ENCODE results near the gene MDN1.
"Not testable (repeated sequence)": the region's sequence is repeated elsewhere in the genome, so short reads cannot be mapped to it uniquely, and the experiment has no call there.

MDN1 gene

GRCh38 chr6:89642956-89643355, 176.6 kb downstream of the MDN1 start:
- no peak for DNase-seq

DNA sequence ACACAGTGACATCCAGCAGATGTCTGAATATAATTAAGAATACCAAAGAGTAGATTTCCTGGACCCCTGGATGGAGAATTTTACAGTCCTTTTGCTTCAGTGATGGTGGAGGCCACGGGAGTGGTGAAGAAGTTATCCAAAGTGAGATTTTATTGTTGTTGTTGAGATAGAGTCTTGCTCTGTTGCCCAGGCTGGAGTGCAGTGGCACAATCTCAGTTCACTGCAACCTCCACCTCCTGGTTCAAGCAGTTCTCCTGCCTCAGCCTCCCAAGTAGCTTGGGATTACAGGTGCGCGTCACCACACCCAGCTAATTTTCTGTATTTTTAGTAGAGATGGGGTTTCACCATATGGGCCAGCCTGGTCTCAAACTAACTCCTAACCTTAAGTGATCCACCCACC, 178.0 kb downstream of the MDN1 start:
- DNase-seq = not testable (repeated sequence)

GRCh38 chr6:89640804-89641203, 178.8 kb downstream of the MDN1 start:
- DNase-seq = no peak

GRCh38 chr6:89638320-89639195, 181.0 kb downstream of the MDN1 start, which contains the start of gene LYRM2:
Gene LYRM2, minus strand, starts transcription at chr6:89638747. Its CDS starts 31 bp downstream, at chr6:89638716.
- peak; percentile 87 to 99 (median 92) for DNase-seq

DNA sequence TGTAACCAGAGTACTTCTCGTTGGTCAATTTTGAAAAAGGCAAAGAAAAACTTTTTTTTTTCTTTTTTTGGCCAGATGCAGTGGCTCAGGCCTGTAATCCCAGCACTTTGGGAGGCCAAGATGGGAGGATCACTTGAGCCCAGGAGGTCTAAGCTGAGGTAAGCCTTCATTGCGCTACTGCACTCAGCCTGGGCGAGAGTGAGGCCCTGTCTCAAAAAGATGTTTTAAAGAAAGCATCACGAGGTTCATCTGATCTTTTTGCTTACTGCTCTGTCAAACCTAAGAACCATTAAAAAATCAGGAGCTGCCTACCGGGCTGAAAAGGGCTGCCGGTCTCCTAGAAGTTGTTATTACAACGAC, 181.7 kb downstream of the MDN1 start:
- DNase-seq = no peak

DNA sequence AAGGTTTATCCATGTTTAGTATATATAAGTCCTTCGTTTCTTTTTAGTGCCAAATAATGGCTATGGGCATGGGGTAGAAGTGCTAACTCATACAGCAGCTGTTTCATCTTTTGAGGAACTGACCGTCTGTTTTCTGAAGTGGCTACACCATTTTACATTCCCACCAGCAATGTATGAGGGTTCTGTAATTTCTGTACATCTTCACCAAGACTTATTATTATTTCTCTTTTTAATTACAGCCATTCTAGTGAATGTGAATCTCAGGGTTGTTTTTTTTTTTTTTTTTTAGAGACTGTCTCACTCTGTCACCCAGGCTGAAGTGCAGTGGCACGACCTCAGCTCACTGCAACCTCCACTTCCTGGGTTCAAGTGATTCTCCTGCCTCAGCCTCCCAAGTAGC, 183.2 kb downstream of the MDN1 start:
- not testable (repeated sequence) for DNase-seq

DNA sequence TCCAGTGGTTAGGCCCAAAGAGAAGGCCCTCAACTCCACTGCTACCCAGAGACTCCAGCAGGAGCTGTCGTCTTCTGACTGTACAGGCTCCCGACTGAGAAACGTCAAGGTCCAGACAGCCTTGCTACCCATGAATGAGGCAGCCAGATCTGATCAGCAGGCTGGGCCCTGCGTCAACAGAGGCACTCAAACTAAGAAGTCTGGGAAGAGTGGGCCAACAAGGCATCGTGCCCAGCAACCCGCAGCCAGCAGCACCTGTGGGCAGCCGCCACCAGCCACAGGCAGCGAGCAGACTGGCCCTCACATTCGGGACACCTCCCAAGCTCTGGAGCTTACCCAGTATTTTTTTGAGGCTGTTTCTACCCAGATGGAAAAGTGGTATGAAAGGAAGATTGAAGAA, 189.1 kb downstream of the MDN1 start:
- DNase-seq = no peak

- DNase-seq = no peak
These were observed 195.8 kb downstream of the MDN1 start for GRCh38 chr6:89623749-89624148.

GRCh38 chr6:89619567-89619966, 200.0 kb downstream of the MDN1 start:
- no peak for DNase-seq

DNA sequence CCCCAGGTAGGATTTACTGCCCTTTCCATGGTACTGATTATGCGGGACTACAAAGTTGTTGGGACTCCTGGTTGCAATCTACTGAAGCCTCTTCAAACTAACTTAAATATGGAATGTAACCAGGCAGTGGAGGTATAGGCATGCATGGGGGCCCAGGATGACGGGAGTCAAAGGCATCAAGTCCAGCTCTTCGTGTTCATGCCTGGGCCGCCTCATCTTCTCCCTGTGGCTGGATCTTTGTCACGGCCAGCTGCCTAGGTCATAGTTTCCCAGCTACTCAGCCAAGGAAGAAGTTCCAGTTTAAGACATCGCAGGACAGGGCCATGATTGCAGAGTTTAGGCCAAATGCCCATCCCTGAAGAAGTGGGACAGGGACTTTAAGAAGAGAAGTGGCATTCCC, 201.6 kb downstream of the MDN1 start:
- DNase-seq = no peak

DNA sequence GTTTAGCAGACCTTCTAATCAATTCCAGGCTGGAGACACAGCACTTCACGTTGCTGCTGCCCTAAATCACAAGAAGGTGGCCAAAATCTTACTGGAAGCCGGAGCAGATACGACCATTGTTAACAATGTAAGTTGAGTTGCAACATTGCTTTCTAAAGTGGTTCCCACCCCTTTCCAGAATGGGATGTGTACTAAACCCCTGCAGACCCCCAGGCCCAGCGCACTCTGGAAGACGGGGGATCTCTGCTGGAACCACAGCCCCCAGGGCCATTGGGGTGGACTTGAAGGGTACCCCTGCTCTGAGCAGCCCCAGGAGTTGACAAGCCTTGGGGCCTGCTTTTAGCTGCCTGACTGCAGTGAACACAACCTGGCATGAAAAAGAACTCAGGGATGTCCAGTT, 203.1 kb downstream of the MDN1 start:
- DNase-seq = no peak

DNA sequence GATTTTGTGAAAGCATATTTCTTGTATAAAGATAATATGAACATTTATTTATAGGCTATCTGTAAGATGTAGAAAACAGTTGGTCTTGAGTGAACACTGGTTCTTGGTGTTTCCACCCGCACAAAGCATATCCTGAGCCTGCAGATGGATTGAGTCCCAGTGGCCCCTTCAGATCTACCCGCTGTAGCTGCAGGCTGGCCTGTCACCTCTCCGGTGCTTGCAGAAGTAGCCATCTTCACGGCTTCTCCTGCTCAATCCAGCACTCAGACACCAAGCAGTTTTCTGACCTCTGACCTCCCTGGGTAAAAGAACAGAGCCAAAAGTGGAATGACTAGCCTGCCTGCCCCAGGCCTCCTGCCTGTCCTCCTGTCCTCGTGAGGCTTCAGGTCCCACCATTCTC, 203.7 kb downstream of the MDN1 start:
- DNase-seq = no peak

DNA sequence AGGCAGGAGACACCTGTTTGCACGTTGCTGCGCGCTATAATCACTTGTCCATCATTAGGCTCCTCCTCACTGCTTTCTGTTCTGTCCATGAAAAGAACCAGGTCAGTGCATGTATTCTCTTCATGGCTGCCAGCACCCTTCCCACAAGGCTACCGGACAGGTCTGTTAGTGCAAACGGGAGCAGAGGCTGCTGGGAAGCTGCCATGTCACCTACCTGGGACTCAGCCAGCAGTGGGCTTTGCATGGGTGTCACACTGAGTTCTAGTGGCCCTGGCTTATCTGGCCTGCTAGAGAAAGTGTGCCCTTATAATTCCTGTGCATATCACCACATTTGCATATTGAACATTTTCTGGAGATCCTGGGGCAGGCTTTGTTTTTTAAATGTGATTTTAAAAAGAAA, 205.8 kb downstream of the MDN1 start:
- no peak for DNase-seq

DNA sequence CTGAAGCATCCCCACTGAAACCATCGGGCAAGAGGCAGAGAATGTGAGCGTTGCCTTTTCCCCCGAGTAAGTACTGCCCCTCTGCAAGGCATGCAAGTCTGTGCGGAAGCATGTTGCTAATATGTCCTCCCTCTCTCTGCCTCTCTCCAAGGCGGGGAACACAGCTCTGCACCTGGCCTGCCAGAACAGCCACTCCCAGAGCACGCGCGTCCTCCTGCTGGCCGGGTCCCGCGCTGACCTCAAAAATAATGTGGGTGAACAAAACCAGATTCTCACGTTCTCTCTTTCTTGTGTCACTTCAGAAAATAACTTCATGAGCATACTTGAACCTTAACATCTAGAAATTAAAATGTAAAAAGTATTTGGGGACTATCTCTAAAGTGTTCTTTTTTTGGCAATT, 207.5 kb downstream of the MDN1 start:
- no peak for DNase-seq

GRCh38 chr6:89611666-89612065, 207.9 kb downstream of the MDN1 start:
- DNase-seq = no peak

DNA sequence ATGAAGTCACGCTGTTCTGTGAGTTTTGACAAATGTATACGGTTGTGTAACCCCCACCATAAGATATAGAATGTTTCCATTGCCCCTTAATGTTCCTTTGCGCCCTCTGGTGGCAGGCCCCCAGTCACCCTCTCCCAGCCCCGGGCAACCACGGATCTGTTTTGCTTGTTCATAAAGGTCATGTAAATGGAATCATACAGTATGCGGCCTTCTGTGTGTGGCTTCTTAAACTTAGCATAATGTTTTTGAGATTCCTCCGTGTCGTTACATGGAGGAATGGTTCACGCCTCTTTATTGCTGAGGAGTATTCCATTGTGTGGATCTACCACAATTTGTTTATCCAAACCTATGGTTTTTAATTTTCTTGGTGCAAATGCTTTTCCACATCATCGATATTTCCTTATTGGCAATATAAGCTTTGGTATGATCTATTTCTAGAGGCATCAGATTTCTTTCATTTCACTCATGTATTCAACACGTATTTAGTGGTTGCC, 209.4 kb downstream of the MDN1 start:
- DNase-seq = peak; percentile 48 to 76 (median 60)

DNA sequence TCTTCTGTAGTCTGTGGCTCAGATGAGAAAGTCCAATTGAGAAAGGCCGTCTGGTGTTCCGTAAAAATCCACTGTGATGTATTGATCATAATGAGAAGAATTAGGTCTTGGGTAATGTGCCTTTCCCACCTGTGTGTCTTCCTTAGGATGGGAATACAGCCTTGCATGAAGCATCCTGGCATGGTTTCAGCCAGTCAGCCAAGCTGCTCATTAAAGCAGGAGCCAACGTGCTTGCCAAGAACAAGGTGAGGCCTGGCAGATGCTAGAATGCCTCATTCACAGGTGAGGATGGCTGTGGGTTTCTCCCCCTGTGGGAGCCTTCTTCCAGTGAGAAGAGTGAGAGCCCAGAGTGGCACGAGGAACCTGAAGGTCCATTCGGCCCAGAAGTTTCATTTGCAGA, 213.7 kb downstream of the MDN1 start:
- no peak for DNase-seq

DNA sequence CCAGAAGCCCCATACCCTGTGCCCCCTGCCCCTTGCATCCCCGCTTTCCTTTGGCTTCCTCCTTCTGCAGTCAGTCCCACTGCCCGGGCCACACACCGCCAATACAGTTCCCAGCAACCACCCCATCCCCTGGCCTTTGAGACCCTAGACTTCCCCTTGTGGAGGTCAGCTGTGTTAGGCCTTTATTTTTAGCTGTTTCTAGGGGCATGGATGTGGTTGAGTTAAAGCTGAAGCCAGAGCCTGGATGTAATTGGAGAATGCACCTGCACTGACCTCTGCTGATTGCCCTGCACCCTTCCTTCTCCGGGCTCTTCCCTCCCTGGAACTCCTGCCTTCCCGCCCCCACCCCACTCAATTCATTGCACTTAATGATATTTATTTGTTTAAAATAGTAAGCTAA, 214.9 kb downstream of the MDN1 start:
- no peak for DNase-seq

- no peak for DNase-seq
These were observed 217.4 kb downstream of the MDN1 start for GRCh38 chr6:89602166-89602565.

- DNase-seq = no peak
These were observed 219.9 kb downstream of the MDN1 start for GRCh38 chr6:89599727-89600126.

DNA sequence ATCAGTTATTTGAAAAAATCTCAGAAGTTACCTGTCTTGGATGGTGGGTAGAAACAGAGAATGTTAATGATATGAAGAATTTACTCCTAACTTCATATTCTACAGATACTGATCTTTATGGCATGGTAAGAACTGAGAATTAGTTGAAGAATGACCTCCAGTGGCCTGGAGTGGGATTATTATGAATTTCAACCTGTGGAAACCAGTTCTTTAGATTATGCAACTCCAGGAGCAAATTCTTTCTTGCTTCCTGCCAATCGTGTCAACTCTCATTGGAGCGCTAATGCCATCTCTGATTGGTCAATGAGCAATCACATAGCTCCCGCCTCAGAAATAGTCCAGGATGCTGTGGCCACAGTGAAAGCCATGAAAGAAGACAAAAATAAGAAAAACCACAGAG, 221.6 kb downstream of the MDN1 start:
- DNase-seq = no peak

DNA sequence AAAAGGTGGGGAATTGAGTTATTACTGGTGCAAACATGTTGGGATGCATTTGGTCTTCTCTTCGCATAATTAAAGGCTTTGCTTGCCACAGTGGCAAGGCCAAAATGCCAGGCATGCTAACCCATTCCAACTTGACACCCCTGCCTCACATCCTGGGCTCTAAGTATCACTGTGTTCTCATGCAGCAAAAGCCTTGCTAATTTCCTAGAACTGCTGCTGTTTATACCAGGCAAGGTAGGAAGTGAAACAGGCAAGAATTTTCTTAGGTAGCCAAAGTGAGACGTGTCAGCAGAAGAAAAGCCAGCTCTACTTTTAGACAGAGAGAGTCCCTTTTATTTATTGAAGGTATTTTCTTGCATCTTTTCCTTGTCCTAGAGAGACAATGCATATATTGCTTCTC, 222.2 kb downstream of the MDN1 start:
- DNase-seq = no peak

DNA sequence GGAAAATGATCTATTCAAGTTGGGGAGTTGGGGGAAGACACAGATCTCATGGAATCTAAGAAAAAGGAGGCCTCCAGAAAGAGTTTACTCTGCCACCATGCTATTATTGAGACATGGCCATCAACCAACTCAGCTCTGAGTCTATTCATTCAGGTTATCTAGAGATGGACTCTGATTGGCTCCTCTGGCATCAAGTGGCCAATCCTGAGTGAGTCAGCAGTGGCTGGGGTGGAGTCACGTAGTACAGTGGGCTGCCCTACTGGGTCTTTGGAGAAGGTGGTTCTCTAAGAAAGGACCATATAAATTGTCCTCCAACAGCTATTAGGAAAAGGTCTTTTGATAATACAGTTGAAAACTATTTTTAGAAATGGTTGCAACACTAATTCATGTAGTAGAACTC, 223.1 kb downstream of the MDN1 start:
- DNase-seq = no peak

DNA sequence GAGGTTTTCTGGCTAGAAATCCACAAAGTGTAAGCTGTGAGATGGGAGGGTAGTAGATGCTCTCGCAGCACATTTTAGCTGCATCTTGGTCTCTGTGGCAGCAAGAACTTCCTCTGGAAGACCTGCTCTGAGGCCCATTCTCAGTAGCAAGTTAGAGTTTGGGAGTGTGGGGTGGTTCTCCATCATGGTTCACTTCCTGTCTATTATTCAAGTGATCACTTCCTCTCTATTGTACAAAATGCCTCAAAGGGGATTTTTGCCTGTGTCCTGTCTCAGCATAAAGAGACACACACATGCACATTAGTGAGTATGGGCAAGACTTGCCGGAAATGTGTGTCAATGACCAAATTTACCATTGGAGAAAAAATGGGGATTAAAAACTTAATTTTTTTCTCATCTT, 223.5 kb downstream of the MDN1 start:
- peak in 1 of 6 experiments; percentile 9 for DNase-seq
